HEK293 (cell line): ENCODE results near the gene ISY1.

Source experiments
- GLI4 ChIP-seq: fragments of 450-650 bp; formaldehyde crosslinking; IDR thresholded peaks from 2 replicates; pipeline ENCODE4 v1.5.1; 2016; ENCODE audit warnings: missing biosample characterization, missing genetic modification characterization
- KLF16 ChIP-seq: fragments of 450-650 bp; formaldehyde crosslinking; IDR thresholded peaks from 2 replicates; pipeline ENCODE4 v1.5.1; 2017; ENCODE audit warnings: missing biosample characterization, missing genetic modification characterization
- OVOL3 ChIP-seq: fragments of 450-650 bp; formaldehyde crosslinking; IDR thresholded peaks from 2 replicates; pipeline ENCODE4 v1.5.1; 2016; ENCODE audit warnings: missing biosample characterization, missing genetic modification characterization
- REST ChIP-seq: fragments of 450-650 bp; formaldehyde crosslinking; IDR thresholded peaks from 2 replicates; pipeline ENCODE4 v1.5.1; 2016; ENCODE audit warnings: missing biosample characterization, missing genetic modification characterization
- ZNF266 ChIP-seq: fragments of 450-650 bp; formaldehyde crosslinking; IDR thresholded peaks from 2 replicates; pipeline ENCODE4 v1.5.1; 2016; ENCODE audit warnings: missing biosample characterization, missing genetic modification characterization, low read depth
- ZNF354C ChIP-seq: fragments of 450-650 bp; formaldehyde crosslinking; IDR thresholded peaks from 2 replicates; pipeline ENCODE4 v1.5.1; 2016; ENCODE audit warnings: missing biosample characterization, missing genetic modification characterization, low read depth, borderline replicate concordance
- ZNF561 ChIP-seq: fragments of 450-650 bp; IDR thresholded peaks from 2 replicates; pipeline ENCODE4 v1.5.1; 2018; ENCODE audit warnings: missing biosample characterization, missing genetic modification characterization, borderline replicate concordance
- ZNF585B ChIP-seq: fragments of 450-650 bp; formaldehyde crosslinking; IDR thresholded peaks from 2 replicates; pipeline ENCODE4 v1.5.1; 2016; ENCODE audit warnings: missing biosample characterization, missing genetic modification characterization
- TF ChIP-seq, protein P1 (sequence below): fragments of 450-650 bp; formaldehyde crosslinking; IDR thresholded peaks from 2 replicates; pipeline ENCODE4 v1.5.1; 2016; ENCODE audit warnings: missing biosample characterization, missing genetic modification characterization

GRCh38 chr3:129120254-129121004, 40.4 kb downstream of the ISY1 start:
- TF ChIP-seq GLI4 (tag by site-specific recombination): no peak
- TF ChIP-seq, protein P1, sequence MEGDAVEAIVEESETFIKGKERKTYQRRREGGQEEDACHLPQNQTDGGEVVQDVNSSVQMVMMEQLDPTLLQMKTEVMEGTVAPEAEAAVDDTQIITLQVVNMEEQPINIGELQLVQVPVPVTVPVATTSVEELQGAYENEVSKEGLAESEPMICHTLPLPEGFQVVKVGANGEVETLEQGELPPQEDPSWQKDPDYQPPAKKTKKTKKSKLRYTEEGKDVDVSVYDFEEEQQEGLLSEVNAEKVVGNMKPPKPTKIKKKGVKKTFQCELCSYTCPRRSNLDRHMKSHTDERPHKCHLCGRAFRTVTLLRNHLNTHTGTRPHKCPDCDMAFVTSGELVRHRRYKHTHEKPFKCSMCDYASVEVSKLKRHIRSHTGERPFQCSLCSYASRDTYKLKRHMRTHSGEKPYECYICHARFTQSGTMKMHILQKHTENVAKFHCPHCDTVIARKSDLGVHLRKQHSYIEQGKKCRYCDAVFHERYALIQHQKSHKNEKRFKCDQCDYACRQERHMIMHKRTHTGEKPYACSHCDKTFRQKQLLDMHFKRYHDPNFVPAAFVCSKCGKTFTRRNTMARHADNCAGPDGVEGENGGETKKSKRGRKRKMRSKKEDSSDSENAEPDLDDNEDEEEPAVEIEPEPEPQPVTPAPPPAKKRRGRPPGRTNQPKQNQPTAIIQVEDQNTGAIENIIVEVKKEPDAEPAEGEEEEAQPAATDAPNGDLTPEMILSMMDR: no peak
- TF ChIP-seq ZNF561: no peak
- TF ChIP-seq ZNF354C: no peak
- TF ChIP-seq REST: no peak
- TF ChIP-seq KLF16 (tag by site-specific recombination): no peak
- TF ChIP-seq OVOL3: no peak
- TF ChIP-seq ZNF585B (tag by site-specific recombination): no peak
- no peak for TF ChIP-seq ZNF266 (tag by site-specific recombination)
